Naive thymus-derived CD4-positive, alpha-beta T cell (primary cell): Measurements from ENCODE around the gene NKAIN2. TPM values are rescaled to one million over a fixed set of nuclear protein-coding genes. Genes with fewer than 3 reads are reported as not detected.
"Not testable (repeated sequence)": the region's sequence is repeated elsewhere in the genome, so short reads cannot be mapped to it uniquely, and the experiment has no call there.

Source experiments
- ATAC-seq: fragments of 150-1000 bp; cut with Tn5 transposase; 2 replicates; pipeline ENCODE4 v1.10.0; 2021; ENCODE audit warnings: mild to moderate bottlenecking, moderate library complexity
- CTCF ChIA-PET: fragments of 350-600 bp; sonication (Branson Sonifier 250); formaldehyde crosslinking; loops from one replicate; lab custom pipeline; 2021; ENCODE audit warnings: antibody characterized with exemption; lab: Charles Lee
- POLR2A ChIA-PET: fragments of 350-600 bp; sonication (Branson Sonifier 250); formaldehyde crosslinking; loops from one replicate; lab custom pipeline; 2021; ENCODE audit warnings: antibody characterized with exemption, inconsistent platforms; lab: Charles Lee
- DNase-seq, 9 donors: peaks; one replicate each; pipeline versions ENCODE4 v3.0.0 to v3.0.0-alpha.2; 2020 to 2022; ENCODE audit warnings: mixed read lengths in 1 of 9
- H3K27ac ChIP-seq: one replicate; pipeline ENCODE4 v1.7.0; 2013; ENCODE audit warnings: mild to moderate bottlenecking, low read depth, low read length, moderate library complexity
- H3K27me3 ChIP-seq, 2 donors: one replicate each; pipeline ENCODE4 v1.7.0; 2013; ENCODE audit warnings: low read length in 2 of 2, mild to moderate bottlenecking in 2 of 2, moderate library complexity in 2 of 2; ENCODE audit not compliant: control insufficient read depth in 2 of 2, insufficient read depth in 2 of 2
- H3K36me3 ChIP-seq, 3 experiments: 1 replicate in 2 of 3; 2 replicates in 1 of 3; pipeline ENCODE4 v1.7.0; 2013; ENCODE audit warnings: low read length in 3 of 3, mild to moderate bottlenecking in 3 of 3, moderate library complexity in 1 of 3; ENCODE audit not compliant: insufficient read depth in 3 of 3, control insufficient read depth in 2 of 3
- H3K4me1 ChIP-seq, 2 donors: one replicate each; pipeline ENCODE4 v1.7.0; 2013; ENCODE audit warnings: low read length in 2 of 2, mild to moderate bottlenecking in 2 of 2, moderate library complexity in 1 of 2; ENCODE audit not compliant: control insufficient read depth in 2 of 2, insufficient read depth in 2 of 2
- H3K4me3 ChIP-seq: 2 replicates; pipeline ENCODE4 v1.7.0; 2013; ENCODE audit warnings: mild to moderate bottlenecking, low read length
- H3K9me3 ChIP-seq, 3 experiments: 1 replicate in 2 of 3; 2 replicates in 1 of 3; pipeline ENCODE4 v1.7.0; 2013; ENCODE audit warnings: low read length in 3 of 3; ENCODE audit not compliant: control insufficient read depth in 2 of 3
- H3K27ac Mint-ChIP-seq, 9 donors: one replicate each; pipeline ENCODE4 v1.8.0; 2020 to 2022; ENCODE audit warnings: mixed read lengths in 9 of 9, mild to moderate bottlenecking in 8 of 9, moderate library complexity in 5 of 9, inconsistent platforms in 2 of 9
- H3K27me3 Mint-ChIP-seq, 5 donors: one replicate each; pipeline ENCODE4 v1.8.0; 2021 to 2022; ENCODE audit warnings: mixed read lengths in 5 of 5, mild to moderate bottlenecking in 1 of 5
- H3K36me3 Mint-ChIP-seq, 5 donors: one replicate each; pipeline ENCODE4 v1.8.0; 2020 to 2022; ENCODE audit warnings: mixed read lengths in 5 of 5, mild to moderate bottlenecking in 3 of 5, inconsistent platforms in 1 of 5
- H3K4me1 Mint-ChIP-seq, 7 donors: one replicate each; pipeline ENCODE4 v1.8.0; 2020 to 2022; ENCODE audit warnings: mixed read lengths in 7 of 7, mild to moderate bottlenecking in 3 of 7, inconsistent platforms in 1 of 7
- H3K4me3 Mint-ChIP-seq, 10 donors: one replicate each; pipeline ENCODE4 v1.8.0; 2020 to 2022; ENCODE audit warnings: mild to moderate bottlenecking in 10 of 10, mixed read lengths in 10 of 10, moderate library complexity in 6 of 10, inconsistent platforms in 2 of 10
- H3K9me3 Mint-ChIP-seq, 11 donors: one replicate each; pipeline ENCODE4 v1.8.0; 2020 to 2022; ENCODE audit warnings: mixed read lengths in 11 of 11, mild to moderate bottlenecking in 4 of 11, inconsistent platforms in 1 of 11, moderate library complexity in 1 of 11
- intact Hi-C, 2 donors: fragments of 100-400 bp; cut with micrococcal nuclease; formaldehyde crosslinking; loops; one replicate each; pipeline ENCODE4 v1.15.1; 2023
- polyA plus RNA-seq, 2 donors: library from polyadenylated mRNA; unstranded; fragments of 300-500 nt; fragmentation: Illumina TruSeq; gene quantifications; one replicate each; pipeline ENCODE4 v1.2.3, GENCODE V29; 2021
- total RNA-seq, 6 experiments: library from RNA in 5 of 6; stranded (reverse) in 5 of 6; gene quantifications; 1 replicate in 5 of 6; 2 replicates in 1 of 6; pipeline ENCODE4 v1.2.3 and lab custom pipeline; 2021 to 2026

The NKAIN2 gene
- total and polyA plus RNA-seq, 7 experiments from 2014 or later, result 0.21 to 2.9 TPM; not detected in 5

- intact Hi-C loops, result no loop called here
- Histone ChIP-seq H3K4me3 (no peak overlapping the region), H3K27me3 (no peaks in the 10 kb centered on the region), H3K27ac (no peak overlapping the region), H3K4me1 (no peaks in the 10 kb centered on the region), H3K36me3 (no peaks in the 10 kb centered on the region), H3K9me3 (no peaks in the 10 kb centered on the region)
- no peaks in the 10 kb centered on the region for H3K4me1 Mint-ChIP-seq
- no peak overlapping the region for H3K4me3 Mint-ChIP-seq
- ChIA-PET CTCF (no interaction called here), POLR2A (no interaction called here)
- H3K27me3 Mint-ChIP-seq, result no peaks in the 10 kb centered on the region
- H3K36me3 Mint-ChIP-seq, result no peaks in the 10 kb centered on the region
- no peak for DNase-seq
- H3K9me3 Mint-ChIP-seq, result peaks cover 0 to 2% (median 0%) of the 10 kb centered on the region in 11 donors
- ATAC-seq, result no peak
- no peak overlapping the region for H3K27ac Mint-ChIP-seq
Observed at GRCh38 chr6:124319410-124319809, 515.7 kb downstream of the NKAIN2 start.

GRCh38 chr6:124324237-124324636 is 520.6 kb downstream of the NKAIN2 start:
- Histone ChIP-seq H3K4me3 (no peak overlapping the region), H3K27ac (no peak overlapping the region), H3K27me3 (no peaks in the 10 kb centered on the region), H3K4me1 (no peaks in the 10 kb centered on the region), H3K36me3 (no peaks in the 10 kb centered on the region), H3K9me3 (no peaks in the 10 kb centered on the region)
- H3K27ac Mint-ChIP-seq, result no peak overlapping the region
- CTCF ChIA-PET, result no interaction called here
- H3K9me3 Mint-ChIP-seq, result peaks cover 0 to 5% (median 0%) of the 10 kb centered on the region in 11 donors
- intact Hi-C loops, result no loop called here
- no peaks in the 10 kb centered on the region for H3K4me1 Mint-ChIP-seq
- ATAC-seq, result no peak
- DNase-seq, result no peak
- POLR2A ChIA-PET, result no interaction called here
- no peaks in the 10 kb centered on the region for H3K27me3 Mint-ChIP-seq
- H3K4me3 Mint-ChIP-seq, result no peak overlapping the region
- no peaks in the 10 kb centered on the region for H3K36me3 Mint-ChIP-seq

GRCh38 chr6:124330197-124330596 is 526.5 kb downstream of the NKAIN2 start:
- H3K9me3 ChIP-seq, result no peaks in the 10 kb centered on the region
- ATAC-seq, result no peak
- Mint-ChIP-seq H3K27ac (no peak overlapping the region), H3K4me3 (no peak overlapping the region), H3K9me3 (peaks cover 0 to 5% (median 2%) of the 10 kb centered on the region in 11 donors), H3K36me3 (no peaks in the 10 kb centered on the region), H3K27me3 (no peaks in the 10 kb centered on the region), H3K4me1 (no peaks in the 10 kb centered on the region)
- no peaks in the 10 kb centered on the region for H3K4me1 ChIP-seq
- H3K27me3 ChIP-seq, result no peaks in the 10 kb centered on the region
- no peak for DNase-seq
- ChIA-PET CTCF (no interaction called here), POLR2A (no interaction called here)
- H3K27ac ChIP-seq, result no peak overlapping the region
- no peaks in the 10 kb centered on the region for H3K36me3 ChIP-seq
- no peak overlapping the region for H3K4me3 ChIP-seq
- intact Hi-C loops, result no loop called here

- DNase-seq, result no peak
- no peak overlapping the region for H3K27ac Mint-ChIP-seq
- intact Hi-C loops, result no loop called here
- no peaks in the 10 kb centered on the region for H3K36me3 Mint-ChIP-seq
- Histone ChIP-seq H3K27me3 (no peaks in the 10 kb centered on the region), H3K36me3 (no peaks in the 10 kb centered on the region), H3K9me3 (no peaks in the 10 kb centered on the region), H3K4me1 (no peaks in the 10 kb centered on the region), H3K4me3 (no peak overlapping the region), H3K27ac (no peak overlapping the region)
- H3K27me3 Mint-ChIP-seq, result no peaks in the 10 kb centered on the region
- ChIA-PET POLR2A (no interaction called here), CTCF (no interaction called here)
- H3K9me3 Mint-ChIP-seq, result peaks cover 0 to 5% (median 2%) of the 10 kb centered on the region in 11 donors
- H3K4me1 Mint-ChIP-seq, result no peaks in the 10 kb centered on the region
- H3K4me3 Mint-ChIP-seq, result no peak overlapping the region
- no peak for ATAC-seq
Observed at GRCh38 chr6:124334359-124334758, 530.7 kb downstream of the NKAIN2 start.

GRCh38 chr6:124339610-124340334 is 536.1 kb downstream of the NKAIN2 start:
- H3K36me3 ChIP-seq, result no peaks in the 10 kb centered on the region
- Mint-ChIP-seq H3K9me3 (peaks cover 0 to 5% (median 0%) of the 10 kb centered on the region in 11 donors), H3K27ac (no peak overlapping the region), H3K4me1 (no peaks in the 10 kb centered on the region), H3K36me3 (no peaks in the 10 kb centered on the region), H3K27me3 (no peaks in the 10 kb centered on the region), H3K4me3 (no peak overlapping the region)
- H3K9me3 ChIP-seq, result no peaks in the 10 kb centered on the region
- intact Hi-C loops, result no loop called here
- ATAC-seq, result no peak
- H3K27me3 ChIP-seq, result no peaks in the 10 kb centered on the region
- no peak overlapping the region for H3K27ac ChIP-seq
- no peak for DNase-seq
- no peaks in the 10 kb centered on the region for H3K4me1 ChIP-seq
- POLR2A ChIA-PET, result no interaction called here
- H3K4me3 ChIP-seq, result no peak overlapping the region
- CTCF ChIA-PET, result no interaction called here

- CTCF ChIA-PET, H3K4me3 Mint-ChIP-seq, H3K9me3 ChIP-seq, H3K36me3 Mint-ChIP-seq, H3K4me1 ChIP-seq, intact Hi-C loops, H3K27ac Mint-ChIP-seq, H3K4me1 Mint-ChIP-seq, POLR2A ChIA-PET, H3K27me3 ChIP-seq, H3K36me3 ChIP-seq, H3K4me3 ChIP-seq, H3K27me3 Mint-ChIP-seq, ATAC-seq, H3K27ac ChIP-seq, DNase-seq: not testable (repeated sequence)
- peaks cover 0 to 13% (median 3%) of the 10 kb centered on the region in 11 donors for H3K9me3 Mint-ChIP-seq
Observed at GRCh38 chr6:124348339-124348738, 544.7 kb downstream of the NKAIN2 start.

GRCh38 chr6:124355146-124355545 is 551.5 kb downstream of the NKAIN2 start:
- H3K27ac ChIP-seq, result no peak overlapping the region
- CTCF ChIA-PET, result no interaction called here
- H3K4me3 ChIP-seq, result no peak overlapping the region
- no peaks in the 10 kb centered on the region for H3K4me1 Mint-ChIP-seq
- no peak overlapping the region for H3K4me3 Mint-ChIP-seq
- H3K36me3 ChIP-seq, result no peaks in the 10 kb centered on the region
- no peak overlapping the region for H3K27ac Mint-ChIP-seq
- no peaks in the 10 kb centered on the region for H3K36me3 Mint-ChIP-seq
- no peaks in the 10 kb centered on the region for H3K27me3 Mint-ChIP-seq
- no peak for ATAC-seq
- H3K27me3 ChIP-seq, result no peaks in the 10 kb centered on the region
- POLR2A ChIA-PET, result no interaction called here
- H3K9me3 ChIP-seq, result no peaks in the 10 kb centered on the region
- H3K9me3 Mint-ChIP-seq, result peaks cover 0 to 12% (median 2%) of the 10 kb centered on the region in 11 donors
- H3K4me1 ChIP-seq, result no peaks in the 10 kb centered on the region
- no peak for DNase-seq
- intact Hi-C loops, result no loop called here
